ENCODE results near the gene BICRA.

BICRA gene

DNA sequence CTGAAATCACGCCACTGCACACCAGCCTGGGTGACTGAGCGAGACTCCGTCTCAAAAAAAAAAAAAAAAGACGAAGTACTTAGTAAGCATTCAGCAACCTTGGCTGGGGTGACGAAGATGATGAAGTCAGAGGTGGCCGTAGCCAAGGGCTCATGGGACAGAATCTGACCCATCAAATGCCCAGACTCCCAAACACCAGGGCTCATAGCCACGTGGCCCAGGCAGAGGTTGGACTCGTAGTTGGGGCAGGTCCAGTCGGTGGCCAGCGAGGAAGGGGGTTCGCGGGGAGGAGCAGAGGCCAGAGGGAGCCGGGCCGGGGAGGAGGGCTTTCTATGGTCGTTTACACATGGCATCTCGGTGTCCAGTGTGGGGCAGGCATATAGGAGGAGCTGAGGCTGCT lies 52.2 kb downstream of the BICRA start:
- H3K79me2 ChIP-seq (ENCODE audit: control insufficient read depth, insufficient read depth, low read length, poor library complexity) = peaks cover 16% of the 10 kb centered on the region
- no peak overlapping the region for H2AK5ac ChIP-seq (ENCODE audit: low read length)
- H3K79me1 ChIP-seq (ENCODE audit: low read length) = peaks cover 9% of the 10 kb centered on the region
- WGBS (ENCODE audit: extremely low coverage, insufficient coverage, insufficient read length) = no CpG with 5 or more reads among the region's 16 CpGs
- no peak overlapping the region for H4K12ac ChIP-seq (ENCODE audit: low read depth, low read length)
- no peak overlapping the region for H3K9ac ChIP-seq (ENCODE audit: low read length)
- H3K9me3 ChIP-seq (ENCODE audit: insufficient read depth, low read depth, low read length) = no peaks in the 10 kb centered on the region
- H3K27ac ChIP-seq (ENCODE audit: low read depth, low read length) = no peak overlapping the region
- H3K23ac ChIP-seq (ENCODE audit: low read length) = no peak overlapping the region
- H3K4me2 ChIP-seq (ENCODE audit: low read length) = no peak overlapping the region
- no peak overlapping the region for H3K14ac ChIP-seq (ENCODE audit: low read length)
- H4K91ac ChIP-seq (ENCODE audit: low read depth, low read length) = no peak overlapping the region
- H3K4me1 ChIP-seq (ENCODE audit: control insufficient read depth in 1 of 2, insufficient read depth in 2 of 2, low read length in 2 of 2) = peaks cover 21 to 30% of the 10 kb centered on the region in 2 experiments
- H2BK120ac ChIP-seq (ENCODE audit: insufficient read depth, low read length, poor library complexity) = no peak overlapping the region
- H3K4ac ChIP-seq (ENCODE audit: low read depth, low read length) = peak overlapping the region; percentile 29
- peaks cover 5 to 8% of the 10 kb centered on the region in 2 experiments for H3K36me3 ChIP-seq (ENCODE audit: control insufficient read depth in 1 of 2, insufficient read depth in 2 of 2, low read length in 2 of 2)
- no peak overlapping the region for H4K8ac ChIP-seq (ENCODE audit: low read depth, low read length)
- DNase-seq = no peak
- peak overlapping the region; percentile 0 for H2BK12ac ChIP-seq (ENCODE audit: low read length)
- H2AFZ ChIP-seq (ENCODE audit: insufficient read depth, low read length, poor library complexity) = no peak overlapping the region
- peak overlapping the region; percentile 60 for H3K18ac ChIP-seq (ENCODE audit: low read length)
- no peak overlapping the region for H2BK5ac ChIP-seq (ENCODE audit: low read depth, low read length, poor library complexity)
- H3K4me3 ChIP-seq (ENCODE audit: low read depth, low read length) = no peak overlapping the region
- H3K27me3 ChIP-seq (ENCODE audit: insufficient read depth, low read length) = no peaks in the 10 kb centered on the region

DNA sequence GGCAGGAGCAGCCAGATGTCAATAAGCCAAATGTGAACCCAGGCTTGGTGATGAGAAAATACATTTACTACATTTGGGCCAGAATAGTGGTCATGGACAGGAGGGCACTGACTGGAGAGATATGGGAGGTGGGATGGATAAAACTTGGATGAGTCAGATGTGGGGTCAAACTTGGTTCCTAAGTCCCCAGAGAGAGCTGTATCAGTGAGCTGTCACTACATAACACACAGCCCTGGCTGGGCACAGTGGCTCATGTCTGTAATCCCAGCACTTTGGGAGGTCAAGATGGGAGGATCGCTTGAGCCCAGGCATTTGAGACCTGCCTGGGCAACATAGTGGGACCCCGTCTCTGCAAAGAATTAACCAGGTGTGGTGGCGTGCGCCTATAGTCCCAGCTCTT lies 52.7 kb downstream of the BICRA start:
- Histone ChIP-seq H2BK12ac (ENCODE audit: low read length) (no peak overlapping the region), H3K27ac (ENCODE audit: low read depth, low read length) (no peak overlapping the region)
- no CpG with 5 or more reads among the region's 4 CpGs for WGBS (ENCODE audit: extremely low coverage, insufficient coverage, insufficient read length)

DNA sequence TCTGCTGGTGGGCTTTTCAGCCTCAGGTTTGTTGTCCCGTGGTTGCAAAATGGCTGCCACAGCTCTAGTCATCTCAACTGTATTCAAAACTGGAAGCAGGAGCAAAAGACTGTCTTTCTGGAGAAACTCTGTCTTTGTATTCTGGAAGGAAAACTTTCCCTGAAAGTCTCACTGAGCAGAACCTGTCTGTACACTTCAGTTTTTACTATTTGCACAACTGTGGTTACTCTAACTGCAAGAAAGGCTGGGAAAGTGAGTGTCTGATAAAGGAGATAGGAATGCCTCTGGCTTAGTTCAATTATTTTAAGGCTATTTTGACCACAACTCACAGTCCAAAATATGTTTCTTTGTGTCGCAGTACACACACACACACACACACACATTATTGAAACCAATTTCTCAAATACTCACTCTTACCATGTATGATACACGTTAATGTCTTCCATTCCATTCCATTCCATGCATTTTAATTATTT lies 54.5 kb downstream of the BICRA start:
- peak; percentile 54 to 92 for DNase-seq
- no peak overlapping the region for H2AK5ac ChIP-seq (ENCODE audit: low read length)
- no peak overlapping the region for H3K18ac ChIP-seq (ENCODE audit: low read length)
- H4K12ac ChIP-seq (ENCODE audit: low read depth, low read length) = no peak overlapping the region
- no peak overlapping the region for H3K4me3 ChIP-seq (ENCODE audit: low read depth, low read length)
- H2BK5ac ChIP-seq (ENCODE audit: low read depth, low read length, poor library complexity) = peak overlapping the region; percentile 49
- H2AFZ ChIP-seq (ENCODE audit: insufficient read depth, low read length, poor library complexity) = no peak overlapping the region
- H3K36me3 ChIP-seq (ENCODE audit: control insufficient read depth in 1 of 2, insufficient read depth in 2 of 2, low read length in 2 of 2) = peaks cover 5 to 9% of the 10 kb centered on the region in 2 experiments
- WGBS (ENCODE audit: extremely low coverage, insufficient coverage, insufficient read length) = no CpG with 5 or more reads among the region's 3 CpGs
- peak overlapping the region; percentile 21 for H2BK120ac ChIP-seq (ENCODE audit: insufficient read depth, low read length, poor library complexity)
- no peak overlapping the region for H3K23ac ChIP-seq (ENCODE audit: low read length)
- H3K9me3 ChIP-seq (ENCODE audit: insufficient read depth, low read depth, low read length) = no peaks in the 10 kb centered on the region
- no peak overlapping the region for H2BK12ac ChIP-seq (ENCODE audit: low read length)
- peaks cover 14% of the 10 kb centered on the region for H3K79me2 ChIP-seq (ENCODE audit: control insufficient read depth, insufficient read depth, low read length, poor library complexity)
- H3K9ac ChIP-seq (ENCODE audit: low read length) = no peak overlapping the region
- peak overlapping the region; percentile 66 for H3K27ac ChIP-seq (ENCODE audit: low read depth, low read length)
- peak overlapping the region; percentile 39 for H3K4me2 ChIP-seq (ENCODE audit: low read length)
- no peak overlapping the region for H3K4ac ChIP-seq (ENCODE audit: low read depth, low read length)
- no peak overlapping the region for H4K91ac ChIP-seq (ENCODE audit: low read depth, low read length)
- H3K27me3 ChIP-seq (ENCODE audit: insufficient read depth, low read length) = no peaks in the 10 kb centered on the region
- no peak overlapping the region for H3K14ac ChIP-seq (ENCODE audit: low read length)
- peaks cover 12% of the 10 kb centered on the region for H3K79me1 ChIP-seq (ENCODE audit: low read length)
- H4K8ac ChIP-seq (ENCODE audit: low read depth, low read length) = no peak overlapping the region
- H3K4me1 ChIP-seq (ENCODE audit: control insufficient read depth in 1 of 2, insufficient read depth in 2 of 2, low read length in 2 of 2) = peaks cover 27 to 42% of the 10 kb centered on the region in 2 experiments

More for the DNA sequence above, 52.7 kb downstream of the BICRA start:
- Histone ChIP-seq H3K4ac (ENCODE audit: low read depth, low read length) (peak overlapping the region; percentile 29), H3K9ac (ENCODE audit: low read length) (no peak overlapping the region), H2BK5ac (ENCODE audit: low read depth, low read length, poor library complexity) (no peak overlapping the region), H3K36me3 (ENCODE audit: control insufficient read depth in 1 of 2, insufficient read depth in 2 of 2, low read length in 2 of 2) (peaks cover 5 to 8% of the 10 kb centered on the region in 2 experiments), H2BK120ac (ENCODE audit: insufficient read depth, low read length, poor library complexity) (no peak overlapping the region), H3K18ac (ENCODE audit: low read length) (no peak overlapping the region), H3K23ac (ENCODE audit: low read length) (no peak overlapping the region), H3K4me2 (ENCODE audit: low read length) (no peak overlapping the region), H4K8ac (ENCODE audit: low read depth, low read length) (no peak overlapping the region), H3K79me2 (ENCODE audit: control insufficient read depth, insufficient read depth, low read length, poor library complexity) (peaks cover 16% of the 10 kb centered on the region), H3K27me3 (ENCODE audit: insufficient read depth, low read length) (no peaks in the 10 kb centered on the region), H4K91ac (ENCODE audit: low read depth, low read length) (no peak overlapping the region), H3K4me3 (ENCODE audit: low read depth, low read length) (no peak overlapping the region), H3K79me1 (ENCODE audit: low read length) (peaks cover 9% of the 10 kb centered on the region), H3K9me3 (ENCODE audit: insufficient read depth, low read depth, low read length) (no peaks in the 10 kb centered on the region), H2AK5ac (ENCODE audit: low read length) (no peak overlapping the region), H2AFZ (ENCODE audit: insufficient read depth, low read length, poor library complexity) (no peak overlapping the region), H4K12ac (ENCODE audit: low read depth, low read length) (no peak overlapping the region), H3K4me1 (ENCODE audit: control insufficient read depth in 1 of 2, insufficient read depth in 2 of 2, low read length in 2 of 2) (peaks cover 23 to 32% of the 10 kb centered on the region in 2 experiments), H3K14ac (ENCODE audit: low read length) (no peak overlapping the region)
- DNase-seq = no peak

DNA sequence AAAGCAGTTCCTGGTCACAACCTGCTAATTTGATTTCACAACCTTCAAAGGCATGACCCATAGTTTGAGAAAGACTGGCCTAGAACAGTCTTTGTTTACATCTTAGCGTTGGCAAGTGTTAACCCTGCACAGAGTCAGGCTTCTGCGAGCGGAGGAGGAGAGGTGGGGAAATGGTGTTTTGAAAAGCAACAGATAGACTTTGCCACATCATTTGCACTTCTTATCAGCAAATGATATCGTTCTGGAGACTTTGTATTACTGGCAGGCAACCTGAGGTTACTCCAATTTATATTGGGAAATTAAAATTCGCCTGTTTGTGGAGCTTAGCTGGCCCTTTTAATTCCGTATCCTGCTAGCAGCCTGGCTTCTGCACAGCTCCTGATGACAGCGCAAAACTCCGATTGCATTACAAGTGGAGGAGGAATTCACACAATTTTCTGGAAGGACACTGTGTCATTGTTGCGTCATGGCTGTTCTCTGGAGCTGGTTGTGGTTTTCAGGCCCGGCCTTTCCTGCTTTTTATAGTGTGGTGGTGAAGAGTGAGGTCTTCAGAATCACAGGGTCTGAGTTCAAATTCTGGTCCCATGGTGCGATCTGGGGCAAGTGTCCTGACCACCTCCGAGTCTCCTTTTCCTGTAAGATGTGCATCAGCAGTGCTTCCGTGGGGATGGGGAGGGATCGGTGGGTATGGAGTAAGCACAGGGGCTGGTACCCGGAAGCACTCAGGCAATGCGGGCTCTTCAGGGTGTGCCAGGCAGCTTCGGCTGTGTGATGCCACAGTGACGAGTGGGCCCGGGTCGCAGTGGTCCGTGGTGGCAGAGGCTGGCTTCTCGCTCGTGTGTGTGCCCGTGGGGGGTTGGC lies 55.2 kb downstream of the BICRA start:
- H2BK5ac ChIP-seq (ENCODE audit: low read depth, low read length, poor library complexity) = peak overlapping the region; percentile 76
- H3K18ac ChIP-seq (ENCODE audit: low read length) = peak overlapping the region; percentile 70
- no CpG with 5 or more reads among the region's 24 CpGs for WGBS (ENCODE audit: extremely low coverage, insufficient coverage, insufficient read length)
- H3K27ac ChIP-seq (ENCODE audit: low read depth, low read length) = peak overlapping the region; percentile 66
- peak overlapping the region; percentile 3 for H2BK120ac ChIP-seq (ENCODE audit: insufficient read depth, low read length, poor library complexity)
- H2AK5ac ChIP-seq (ENCODE audit: low read length) = peak overlapping the region; percentile 51
- H4K12ac ChIP-seq (ENCODE audit: low read depth, low read length) = peak overlapping the region; percentile 11
- peak overlapping the region; percentile 63 for H2BK12ac ChIP-seq (ENCODE audit: low read length)
- peaks cover 27 to 42% of the 10 kb centered on the region in 2 experiments for H3K4me1 ChIP-seq (ENCODE audit: control insufficient read depth in 1 of 2, insufficient read depth in 2 of 2, low read length in 2 of 2)
- peak overlapping the region; percentile 39 for H3K4me2 ChIP-seq (ENCODE audit: low read length)
- peaks cover 14% of the 10 kb centered on the region for H3K79me2 ChIP-seq (ENCODE audit: control insufficient read depth, insufficient read depth, low read length, poor library complexity)
- H2AFZ ChIP-seq (ENCODE audit: insufficient read depth, low read length, poor library complexity) = no peak overlapping the region
- H3K4me3 ChIP-seq (ENCODE audit: low read depth, low read length) = no peak overlapping the region
- H3K4ac ChIP-seq (ENCODE audit: low read depth, low read length) = peak overlapping the region; percentile 37
- no peaks in the 10 kb centered on the region for H3K9me3 ChIP-seq (ENCODE audit: insufficient read depth, low read depth, low read length)
- peak overlapping the region; percentile 5 for H4K8ac ChIP-seq (ENCODE audit: low read depth, low read length)
- H3K27me3 ChIP-seq (ENCODE audit: insufficient read depth, low read length) = no peaks in the 10 kb centered on the region
- H3K36me3 ChIP-seq (ENCODE audit: control insufficient read depth in 1 of 2, insufficient read depth in 2 of 2, low read length in 2 of 2) = peaks cover 5 to 9% of the 10 kb centered on the region in 2 experiments
- DNase-seq = peak; percentile 91 to 97
- peak overlapping the region; percentile 68 for H4K91ac ChIP-seq (ENCODE audit: low read depth, low read length)
- H3K14ac ChIP-seq (ENCODE audit: low read length) = peak overlapping the region; percentile 3
- no peak overlapping the region for H3K9ac ChIP-seq (ENCODE audit: low read length)
- no peak overlapping the region for H3K23ac ChIP-seq (ENCODE audit: low read length)
- peaks cover 12% of the 10 kb centered on the region for H3K79me1 ChIP-seq (ENCODE audit: low read length)

Measured in trophoblast cell (in vitro differentiated cells and primary cell).